C4-2B (cell line): ENCODE data around the gene PCARE.

Source experiments
- ZFX ChIP-seq: fragments of 450-650 bp; IDR thresholded peaks from 2 replicates; pipeline ENCODE4 v1.6.1; 2017
- TF ChIP-seq, protein P1 (sequence below): fragments of 450-650 bp; conservative IDR thresholded peaks from 2 replicates; pipeline ENCODE4 v1.5.1; 2017; ENCODE audit warnings: mild to moderate bottlenecking

DNA sequence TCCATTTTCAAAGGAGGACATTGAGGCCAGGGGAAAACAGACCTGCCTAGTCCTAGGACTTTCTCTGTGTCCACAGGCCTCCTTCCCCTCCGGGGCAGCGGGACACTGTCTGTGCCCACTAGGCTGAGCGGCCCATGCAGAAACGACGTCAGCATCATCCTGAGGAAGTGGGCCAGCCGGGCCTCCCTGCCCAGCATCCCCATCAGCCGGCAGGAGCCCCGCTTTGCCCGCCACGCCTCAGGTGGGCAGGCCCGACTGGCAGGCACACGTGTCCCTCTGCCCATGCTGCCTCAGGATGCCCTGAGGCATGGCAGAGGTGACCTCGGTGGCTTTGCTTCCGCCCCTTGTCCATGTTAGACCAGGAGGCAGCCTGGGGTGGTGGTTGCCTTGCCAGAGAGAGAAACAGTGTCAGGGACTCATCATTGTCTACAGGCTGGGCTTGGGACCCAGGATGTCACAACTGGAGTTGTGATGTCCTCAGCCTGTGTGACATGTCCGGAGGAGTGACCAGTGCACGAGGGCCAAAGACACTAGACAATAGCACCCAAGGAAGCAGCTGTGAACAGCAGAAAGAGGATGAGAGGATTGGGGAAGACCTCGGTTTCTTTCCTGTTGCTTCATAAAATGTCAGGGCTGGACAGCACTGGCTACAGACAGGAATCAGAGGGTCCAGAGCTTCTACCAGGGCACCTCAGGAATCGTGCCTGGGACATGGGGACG is 56.4 kb downstream of the PCARE start:
- TF ChIP-seq, protein P1, sequence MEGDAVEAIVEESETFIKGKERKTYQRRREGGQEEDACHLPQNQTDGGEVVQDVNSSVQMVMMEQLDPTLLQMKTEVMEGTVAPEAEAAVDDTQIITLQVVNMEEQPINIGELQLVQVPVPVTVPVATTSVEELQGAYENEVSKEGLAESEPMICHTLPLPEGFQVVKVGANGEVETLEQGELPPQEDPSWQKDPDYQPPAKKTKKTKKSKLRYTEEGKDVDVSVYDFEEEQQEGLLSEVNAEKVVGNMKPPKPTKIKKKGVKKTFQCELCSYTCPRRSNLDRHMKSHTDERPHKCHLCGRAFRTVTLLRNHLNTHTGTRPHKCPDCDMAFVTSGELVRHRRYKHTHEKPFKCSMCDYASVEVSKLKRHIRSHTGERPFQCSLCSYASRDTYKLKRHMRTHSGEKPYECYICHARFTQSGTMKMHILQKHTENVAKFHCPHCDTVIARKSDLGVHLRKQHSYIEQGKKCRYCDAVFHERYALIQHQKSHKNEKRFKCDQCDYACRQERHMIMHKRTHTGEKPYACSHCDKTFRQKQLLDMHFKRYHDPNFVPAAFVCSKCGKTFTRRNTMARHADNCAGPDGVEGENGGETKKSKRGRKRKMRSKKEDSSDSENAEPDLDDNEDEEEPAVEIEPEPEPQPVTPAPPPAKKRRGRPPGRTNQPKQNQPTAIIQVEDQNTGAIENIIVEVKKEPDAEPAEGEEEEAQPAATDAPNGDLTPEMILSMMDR = no peak
- TF ChIP-seq ZFX = no peak
